Fibroblast of skin of left biceps (primary cell): ENCODE data around the gene CAMKK2.
"Not testable (repeated sequence)": the region's sequence is repeated elsewhere in the genome, so short reads cannot be mapped to it uniquely, and the experiment has no call there.

Experiments used
- DNase-seq, 2 experiments: peaks; one replicate each; pipeline ENCODE4 v3.0.0-alpha.2; 2013; ENCODE audit warnings: low read depth in 2 of 2

CAMKK2 gene

GRCh38 chr12:121224591-121224990, 71.9 kb downstream of the CAMKK2 start:
- DNase-seq = no peak

GRCh38 chr12:121223292-121224285, 72.9 kb downstream of the CAMKK2 start:
- no peak for DNase-seq

- no peak for DNase-seq
These were observed 73.7 kb downstream of the CAMKK2 start for GRCh38 chr12:121222847-121223246.

- no peak for DNase-seq
These were observed 77.0 kb downstream of the CAMKK2 start for GRCh38 chr12:121219353-121219986.

- no peak for DNase-seq
These were observed 77.7 kb downstream of the CAMKK2 start for GRCh38 chr12:121218588-121219352.

GRCh38 chr12:121217761-121218160, 78.7 kb downstream of the CAMKK2 start:
- DNase-seq = no peak

GRCh38 chr12:121217063-121217462, 79.4 kb downstream of the CAMKK2 start:
- DNase-seq = no peak

- no peak for DNase-seq
These were observed 80.4 kb downstream of the CAMKK2 start for GRCh38 chr12:121216102-121216501.

GRCh38 chr12:121214855-121215745, 81.4 kb downstream of the CAMKK2 start:
- peak; percentile 33 to 34 for DNase-seq

- no peak for DNase-seq
These were observed 82.2 kb downstream of the CAMKK2 start for GRCh38 chr12:121214166-121214777.

- no peak for DNase-seq
These were observed 83.6 kb downstream of the CAMKK2 start for GRCh38 chr12:121212875-121213274.

- DNase-seq = peak; percentile 35 to 47
These were observed 86.6 kb downstream of the CAMKK2 start, which contains the start of gene P2RX4 for GRCh38 chr12:121209624-121210572. P2RX4 (plus strand) TSS chr12:121210129; CDS start chr12:121210165, 36 bp downstream.

GRCh38 chr12:121209221-121209620, 87.3 kb downstream of the CAMKK2 start:
- no peak for DNase-seq

- DNase-seq = not testable (repeated sequence)
These were observed 87.9 kb downstream of the CAMKK2 start for GRCh38 chr12:121208571-121208970.

- DNase-seq = no peak
These were observed 91.0 kb downstream of the CAMKK2 start for GRCh38 chr12:121205491-121205890.

- DNase-seq = no peak
These were observed 93.0 kb downstream of the CAMKK2 start for GRCh38 chr12:121203482-121203881.

- no peak for DNase-seq
These were observed 93.8 kb downstream of the CAMKK2 start for GRCh38 chr12:121202407-121203355.

GRCh38 chr12:121201140-121201539, 95.4 kb downstream of the CAMKK2 start:
- DNase-seq = not testable (repeated sequence)
